Glomerular visceral epithelial cell (primary cell): ENCODE data around the gene SBNO2.

Source experiments
- DNase-seq: peaks from one replicate; pipeline ENCODE4 v3.0.0-alpha.2; 2016; ENCODE audit errors: extremely low spot score

Gene SBNO2

GRCh38 chr19:1154731-1155351 lies 19.2 kb downstream of the SBNO2 start:
- no peak for DNase-seq

DNA sequence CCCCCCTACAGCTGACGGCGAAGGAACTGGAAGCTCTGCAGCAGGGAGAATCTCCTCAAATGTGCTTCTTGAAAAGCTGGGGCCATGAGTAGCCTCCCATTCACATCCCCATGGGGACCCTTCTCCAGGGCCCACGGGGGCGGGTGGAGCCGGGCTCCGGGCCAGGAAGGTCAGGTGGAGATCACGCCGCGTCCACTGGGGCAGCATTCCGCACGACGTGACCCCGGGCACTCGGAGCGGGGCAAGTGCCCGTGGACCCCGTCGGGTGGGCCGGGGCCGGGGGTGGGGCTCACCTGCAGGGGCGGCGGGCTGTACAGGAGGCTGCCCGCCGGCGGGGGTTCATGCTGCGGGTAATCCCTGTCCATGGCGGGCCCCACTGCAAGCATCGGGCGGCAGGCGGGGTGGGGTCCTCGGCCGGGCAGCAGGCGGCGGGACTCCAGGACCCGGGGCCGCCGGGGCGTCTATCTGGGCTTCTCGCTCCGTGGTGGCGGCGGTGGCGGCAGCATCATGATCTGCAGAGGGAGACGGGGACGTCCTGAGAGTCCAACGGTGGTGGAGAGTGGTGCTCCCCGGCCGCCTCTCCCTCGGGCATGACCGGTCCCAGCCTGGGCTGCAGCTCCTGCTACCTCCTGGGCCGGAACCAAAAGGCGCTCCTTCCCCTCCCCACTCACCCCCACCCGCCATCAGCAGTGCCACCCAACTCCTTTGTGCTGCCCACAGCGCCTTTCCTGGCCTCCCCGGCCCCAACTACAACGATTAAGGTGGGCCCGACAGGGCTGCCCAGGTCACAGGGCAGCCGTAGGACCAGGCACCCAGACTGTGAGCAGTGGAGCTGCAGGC lies 20.0 kb downstream of the SBNO2 start:
- DNase-seq = no peak

- no peak for DNase-seq
Observed at GRCh38 chr19:1151917-1152587, 22.0 kb downstream of the SBNO2 start.

DNA sequence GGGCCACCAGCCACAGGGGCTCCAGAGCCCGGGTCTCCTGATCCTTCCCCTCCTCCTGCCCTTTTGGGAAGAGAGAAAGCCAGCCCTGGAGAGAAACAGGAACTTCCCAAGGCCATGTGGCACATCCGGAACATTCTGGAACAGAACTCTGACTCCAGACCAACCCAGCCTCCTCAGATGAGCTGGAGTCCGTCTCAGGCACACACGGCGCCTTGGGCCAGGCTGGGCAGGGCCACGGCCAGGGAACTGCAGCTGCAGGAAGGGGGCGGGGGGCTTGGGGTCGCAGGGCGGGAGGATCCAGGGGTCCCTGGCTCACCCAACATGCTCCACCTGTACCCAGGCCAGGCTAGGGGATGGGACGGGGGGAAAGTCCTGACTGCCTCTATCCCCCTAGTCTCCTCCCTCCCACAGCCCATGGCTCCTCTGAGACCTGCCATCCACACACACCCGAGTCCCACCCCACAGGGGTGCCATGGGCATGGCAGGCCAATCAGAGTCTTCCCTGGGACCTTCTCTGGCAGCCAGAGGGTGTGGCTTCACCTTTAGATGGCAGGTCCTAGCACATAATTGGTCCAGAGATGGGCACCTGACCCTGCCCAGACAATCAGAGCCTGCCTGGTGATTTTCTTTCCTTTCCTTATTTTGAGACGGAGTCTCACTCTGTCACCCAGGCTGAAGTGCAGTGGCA lies 22.9 kb downstream of the SBNO2 start:
- no peak for DNase-seq

DNA sequence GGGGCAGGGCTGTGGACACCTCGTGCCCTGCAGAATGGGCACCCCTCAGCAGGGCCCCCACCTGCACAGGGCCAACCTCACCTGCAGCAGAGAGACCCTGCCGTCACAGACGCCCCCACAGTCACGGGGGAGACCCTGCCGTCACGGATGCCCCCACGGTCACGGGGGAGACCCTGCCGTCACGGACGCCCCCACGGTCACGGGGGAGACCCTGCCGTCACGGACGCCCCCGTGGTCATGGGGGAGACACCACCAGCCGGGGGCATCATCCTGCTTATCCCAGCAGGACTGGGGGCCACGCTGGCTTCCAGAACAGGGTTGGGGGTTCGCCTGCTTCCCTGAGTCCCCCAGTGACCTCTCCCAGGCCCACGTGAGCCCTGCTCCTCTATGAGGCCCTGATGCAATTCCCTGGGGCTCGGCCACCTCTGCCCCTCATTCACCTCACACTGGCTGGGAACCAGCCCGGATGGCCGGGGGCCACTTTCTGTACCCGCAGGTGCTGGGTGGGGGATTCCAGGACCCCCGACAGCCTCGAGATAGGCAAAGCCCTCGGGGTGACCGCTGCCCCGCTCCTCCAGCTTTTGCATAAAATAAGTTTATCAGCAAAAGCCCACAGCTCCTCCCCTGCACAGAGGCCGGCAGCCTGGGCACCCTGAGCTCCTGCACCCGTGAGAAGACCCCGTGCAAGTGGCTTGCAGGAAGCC lies 23.6 kb downstream of the SBNO2 start:
- DNase-seq = no peak

DNA sequence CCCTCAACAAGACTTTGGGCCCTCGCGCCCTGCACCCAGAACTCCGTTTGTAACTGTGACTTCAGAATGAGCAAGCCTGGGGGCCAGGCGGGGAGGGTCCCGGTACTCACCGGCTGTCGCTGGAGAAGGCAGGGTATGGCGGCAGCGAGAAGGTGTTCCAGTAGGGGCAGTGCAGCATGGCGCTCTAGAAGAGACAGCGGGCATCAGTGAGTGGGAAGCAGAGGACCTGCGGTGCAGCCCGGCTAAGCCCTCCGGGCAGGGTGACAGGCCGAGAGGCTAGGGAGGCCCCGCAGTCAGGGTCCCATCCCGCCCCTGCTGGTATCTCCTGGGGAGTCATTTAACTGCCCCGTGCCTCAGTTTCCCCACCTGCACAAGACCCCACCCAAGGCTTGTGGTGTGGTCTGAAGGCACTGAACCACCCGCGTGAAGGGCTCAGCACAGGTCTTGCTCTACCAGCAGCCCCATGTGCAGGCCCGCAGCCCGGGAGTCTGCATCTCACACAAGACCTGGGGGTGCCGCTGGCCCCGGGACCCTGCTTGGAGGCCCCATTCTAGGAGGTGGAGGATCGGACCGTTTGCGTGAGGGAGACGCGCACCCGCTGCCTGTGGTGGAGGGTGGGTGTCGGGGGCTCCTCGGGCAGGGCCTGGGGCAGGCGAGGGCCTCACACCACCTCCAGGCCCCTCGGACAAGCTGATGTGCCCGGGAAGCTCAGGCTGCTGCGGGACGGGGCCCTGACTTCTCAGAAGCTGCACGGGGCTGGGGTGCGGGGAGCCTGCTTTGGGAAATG lies 24.6 kb downstream of the SBNO2 start:
- no peak for DNase-seq

- DNase-seq = no peak
Observed at GRCh38 chr19:1147934-1148549, 26.0 kb downstream of the SBNO2 start.

DNA sequence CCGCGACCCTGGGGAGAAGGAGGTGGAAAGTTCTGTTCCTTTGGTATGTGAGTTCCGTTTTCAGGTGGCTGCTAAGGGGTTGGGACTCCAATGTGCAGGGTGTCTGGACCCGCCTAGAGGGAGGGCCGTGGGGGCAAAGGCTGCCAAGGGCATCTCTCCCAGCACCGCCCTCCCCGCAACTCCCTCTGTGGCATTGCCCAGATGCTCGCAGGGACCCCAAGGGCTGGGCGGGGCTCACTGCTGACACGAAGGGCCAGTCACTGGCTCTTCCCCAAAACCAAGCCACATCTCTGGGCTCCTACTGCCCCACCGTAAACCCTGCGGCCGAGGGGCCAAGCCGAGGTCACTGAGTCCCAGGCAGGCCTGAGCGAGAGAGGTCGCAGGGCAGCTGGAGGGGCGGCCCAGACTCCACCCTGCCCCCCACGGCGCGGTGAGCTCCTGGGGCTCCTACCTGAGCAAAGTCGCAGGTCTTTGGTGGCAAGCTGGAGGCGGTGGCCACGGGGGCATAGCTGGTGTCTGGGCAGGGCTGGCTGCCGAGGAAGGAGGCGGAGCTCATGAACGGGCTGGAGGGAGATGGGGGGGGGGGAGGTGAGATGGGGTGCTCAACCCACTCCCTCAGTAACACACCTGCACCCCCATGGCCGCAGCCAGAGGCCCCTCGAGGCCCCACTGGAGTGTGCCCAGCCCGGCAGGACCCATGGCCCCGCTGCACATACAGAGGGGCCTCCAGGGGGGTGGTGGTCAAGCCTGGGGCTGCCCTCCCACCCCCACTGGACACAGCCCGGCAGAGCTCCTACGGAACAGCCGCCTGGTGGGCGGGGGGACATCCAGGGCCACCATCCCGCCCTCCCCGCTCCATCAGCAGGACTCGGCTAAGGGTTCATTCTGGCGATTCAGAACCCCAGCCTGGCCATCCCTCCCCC lies 26.9 kb downstream of the SBNO2 start:
- no peak for DNase-seq

GRCh38 chr19:1146412-1146699 lies 27.7 kb downstream of the SBNO2 start:
- DNase-seq = no peak

- no peak for DNase-seq
Observed at GRCh38 chr19:1145635-1146411, 28.2 kb downstream of the SBNO2 start.

DNA sequence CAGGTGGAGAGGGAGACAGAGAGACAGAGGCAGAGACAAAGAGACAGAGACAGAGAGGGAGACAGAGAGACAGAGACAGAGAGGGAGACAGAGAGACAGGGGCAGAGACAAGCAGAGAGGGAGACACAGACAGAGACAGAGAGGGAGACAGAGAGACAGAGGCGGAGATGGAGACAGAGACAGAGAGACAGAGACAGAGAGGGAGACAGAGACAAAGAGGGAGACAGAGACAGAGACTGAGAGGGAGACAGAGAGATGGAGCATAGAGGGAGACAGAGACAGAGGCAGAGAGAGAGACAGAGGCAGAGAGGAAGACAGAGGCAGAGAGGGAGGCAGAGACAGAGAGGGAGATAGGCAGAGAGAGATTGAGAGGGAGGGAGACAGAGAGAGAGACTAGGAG lies 29.3 kb downstream of the SBNO2 start:
- no peak for DNase-seq

- DNase-seq = no peak
Observed at GRCh38 chr19:1143828-1144399, 30.2 kb downstream of the SBNO2 start.

DNA sequence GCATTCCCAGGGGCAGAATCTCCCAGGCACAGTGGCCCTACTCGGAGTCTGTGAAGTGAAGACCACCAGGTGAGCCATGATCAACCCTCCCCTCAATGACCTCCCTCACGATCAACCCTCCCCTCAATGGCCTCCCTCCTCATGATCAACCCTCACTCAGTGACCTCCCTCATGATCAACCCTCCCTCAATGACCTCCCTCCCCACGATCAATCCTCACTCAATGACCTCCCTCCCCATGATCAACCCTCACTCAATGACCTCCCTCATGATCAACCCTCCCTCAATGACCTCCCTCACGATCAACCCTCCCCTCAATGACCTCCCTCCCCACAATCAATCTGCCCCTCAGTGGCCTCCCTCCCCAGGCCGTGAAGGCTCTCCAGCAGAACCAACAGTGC lies 32.1 kb downstream of the SBNO2 start:
- no peak for DNase-seq

DNA sequence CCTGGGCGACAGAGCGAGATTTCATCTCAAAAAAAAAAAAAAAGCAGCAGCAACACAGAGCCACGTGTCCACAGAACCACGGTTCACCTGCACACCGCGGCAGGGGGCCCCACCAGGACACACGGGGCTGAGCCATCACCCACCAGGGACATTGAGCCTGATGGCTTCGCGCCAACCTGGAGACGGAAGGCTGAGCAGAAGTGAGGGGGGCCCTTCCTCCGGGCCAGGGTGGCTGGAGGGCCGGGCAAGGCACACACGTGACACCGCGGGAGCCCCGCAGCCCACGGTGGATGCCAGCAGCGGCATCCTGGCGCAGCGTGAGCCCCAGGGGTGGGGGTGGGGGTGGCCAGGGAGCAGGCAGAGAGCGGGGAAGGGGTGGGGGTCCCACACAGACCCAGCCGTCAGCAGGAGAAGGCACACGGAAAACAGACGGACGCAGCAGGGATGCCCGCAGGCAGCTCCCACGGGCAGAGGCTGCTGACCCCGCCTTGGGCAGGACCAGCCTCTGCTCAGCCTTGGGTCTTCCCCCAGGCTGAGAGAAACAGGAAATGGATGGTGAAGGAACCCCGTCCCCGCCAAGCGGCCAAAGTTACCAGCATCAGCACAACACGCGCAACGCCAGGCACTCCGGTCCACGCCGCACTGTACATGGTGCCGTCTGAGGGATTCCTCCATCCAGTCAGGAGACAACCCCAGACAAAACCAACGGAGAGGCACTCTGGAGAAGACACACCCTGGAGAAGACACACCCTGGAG lies 33.6 kb downstream of the SBNO2 start:
- DNase-seq = no peak

- no peak for DNase-seq
Observed at GRCh38 chr19:1139126-1139525, 34.9 kb downstream of the SBNO2 start.

- no peak for DNase-seq
Observed at GRCh38 chr19:1138121-1138520, 35.9 kb downstream of the SBNO2 start.

DNA sequence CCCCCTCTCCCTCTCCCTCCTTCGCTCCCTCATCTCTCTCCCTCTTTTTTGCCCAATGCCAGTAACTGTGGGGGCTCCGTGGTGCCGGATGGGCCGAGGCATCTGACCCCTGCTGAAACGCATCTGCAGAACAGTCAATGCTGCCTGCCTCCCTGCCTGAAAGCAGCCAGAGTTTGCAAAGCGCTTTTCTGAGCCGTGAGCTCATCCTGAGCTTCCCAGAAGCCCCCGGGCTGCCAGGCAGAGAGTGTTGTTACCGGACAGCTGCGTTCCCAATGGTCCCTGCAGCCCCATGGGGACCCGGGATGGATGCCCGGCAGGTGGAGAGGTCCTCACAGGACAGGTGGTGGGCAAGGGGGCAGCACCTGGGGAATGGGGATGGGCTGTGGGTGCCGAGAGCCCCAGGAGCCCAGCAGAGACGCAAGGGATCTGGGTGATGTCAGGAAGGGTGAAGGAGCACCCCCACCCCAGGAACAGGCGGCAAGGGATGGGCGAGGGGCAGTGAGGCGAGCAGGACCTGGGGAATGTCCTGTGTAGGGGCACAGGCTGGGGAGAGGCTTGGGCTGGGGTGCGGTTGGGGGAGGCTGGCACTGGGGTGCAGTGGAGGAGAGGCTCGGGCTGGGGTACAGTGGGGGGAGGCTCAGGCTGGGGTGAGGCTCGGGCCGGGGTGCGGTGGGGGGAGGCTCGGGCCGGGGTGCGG lies 37.3 kb downstream of the SBNO2 start:
- no peak for DNase-seq
